Right kidney (tissue), 1 donor: ENCODE results near the gene FBL.
"Not testable (repeated sequence)": the region's sequence is repeated elsewhere in the genome, so short reads cannot be mapped to it uniquely, and the experiment has no call there.

Experiments used
- DNase-seq: peaks from one replicate; pipeline ENCODE4 v3.0.0-alpha.2; 2016

FBL gene

GRCh38 chr19:39825093-39825463, 21.1 kb downstream of the FBL start:
- no peak for DNase-seq

DNA sequence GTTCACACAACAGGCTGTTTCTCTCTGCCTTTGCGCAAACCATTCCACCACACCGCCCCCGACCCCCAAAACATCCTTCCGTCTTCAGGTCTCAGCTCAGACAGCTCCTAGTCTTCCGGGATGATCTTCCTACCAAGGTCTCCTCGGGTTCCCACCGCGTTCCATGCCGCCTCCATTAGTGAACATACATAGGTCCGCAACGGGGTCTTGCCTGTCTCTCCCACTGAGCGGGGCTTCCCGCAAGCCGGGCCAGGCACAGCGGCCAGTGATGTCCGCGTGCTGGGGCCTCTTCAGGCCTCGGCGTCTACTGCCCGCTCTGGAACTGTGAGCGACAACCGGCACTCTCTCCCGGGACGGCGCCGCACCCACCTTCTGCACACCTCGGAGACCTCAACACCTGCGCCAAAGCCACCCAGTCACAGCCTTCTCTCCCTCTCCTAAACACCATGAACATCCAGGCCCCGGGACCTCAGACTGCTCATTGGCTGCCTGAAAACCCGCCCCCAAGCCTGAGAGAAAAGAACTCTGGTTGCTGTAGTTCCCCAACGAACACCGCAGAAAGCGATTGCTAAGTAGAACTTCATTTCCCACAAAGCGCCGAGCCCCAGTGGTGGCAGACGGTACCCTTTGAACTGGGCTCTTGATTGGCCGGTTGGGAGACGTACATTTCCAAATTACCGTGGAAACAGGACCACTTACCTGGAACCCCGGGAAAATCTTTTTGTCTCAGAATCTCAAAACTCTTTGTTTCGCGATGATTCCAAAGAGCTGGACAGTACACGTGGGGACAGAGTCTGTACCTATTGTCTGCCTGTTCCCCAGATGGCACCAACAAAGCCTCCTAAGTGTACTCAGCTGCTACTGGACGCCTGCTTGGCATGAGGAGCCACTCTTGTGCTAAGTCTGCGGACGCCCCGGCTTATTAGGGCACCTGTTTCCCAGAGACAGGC, 21.8 kb downstream of the FBL start:
- peak; percentile 86 for DNase-seq

DNA sequence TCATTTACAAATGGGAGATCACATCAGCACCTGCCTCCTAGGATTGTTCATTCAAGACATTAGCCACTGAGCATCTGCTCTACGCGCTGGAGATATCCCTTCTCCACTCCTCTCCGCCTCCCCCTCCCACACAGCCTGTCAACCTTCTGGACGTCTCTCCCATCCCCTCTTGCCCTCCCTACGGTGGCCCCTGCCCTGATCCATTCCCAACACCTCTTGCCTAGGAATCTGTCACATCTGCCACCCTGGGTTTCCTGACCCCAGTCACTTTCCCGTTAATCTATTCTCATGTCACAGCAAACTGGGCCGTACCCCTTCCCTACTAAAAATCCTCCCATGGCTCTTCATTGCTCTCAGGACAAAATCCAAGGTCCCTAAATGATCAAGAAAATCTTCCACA, 22.5 kb downstream of the FBL start:
- peak; percentile 42 for DNase-seq

DNA sequence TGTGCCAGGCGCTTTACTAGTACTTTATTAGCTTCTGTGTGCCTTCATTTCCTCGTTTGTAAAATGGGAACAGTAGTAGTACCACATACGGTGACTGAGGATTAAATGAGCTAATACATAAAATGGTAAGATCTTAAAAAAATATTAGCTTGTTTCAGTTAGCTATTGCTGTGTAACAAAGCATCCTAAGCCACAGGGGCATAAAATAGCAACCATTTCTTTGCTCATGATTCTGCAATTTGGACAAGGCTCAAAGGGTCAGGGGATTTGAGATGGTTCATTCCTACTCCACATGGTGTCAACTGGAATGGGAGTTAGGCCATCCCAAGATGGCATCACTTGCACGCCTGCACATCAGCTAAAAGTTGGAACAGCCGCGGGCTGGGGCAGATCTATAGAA, 25.5 kb downstream of the FBL start:
- DNase-seq = no peak

DNA sequence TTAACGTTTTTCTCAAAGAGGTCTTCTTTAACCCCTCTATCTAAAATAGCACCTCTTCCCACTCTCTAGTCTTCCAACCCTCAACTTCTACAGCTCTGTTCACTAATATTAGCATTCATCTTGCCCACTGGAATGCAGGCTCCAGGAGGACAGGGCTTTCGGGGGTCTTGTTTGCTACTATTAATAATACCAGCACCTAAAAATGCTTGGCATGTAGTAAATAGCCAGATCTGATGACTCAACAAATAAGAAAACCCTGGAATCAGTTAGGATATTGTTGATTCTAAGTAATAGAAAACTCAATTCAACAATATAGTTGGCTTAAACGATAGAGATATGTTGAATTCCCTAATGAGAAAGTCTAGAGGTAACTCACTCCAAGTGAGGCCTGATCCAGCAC, 26.4 kb downstream of the FBL start:
- DNase-seq = no peak

DNA sequence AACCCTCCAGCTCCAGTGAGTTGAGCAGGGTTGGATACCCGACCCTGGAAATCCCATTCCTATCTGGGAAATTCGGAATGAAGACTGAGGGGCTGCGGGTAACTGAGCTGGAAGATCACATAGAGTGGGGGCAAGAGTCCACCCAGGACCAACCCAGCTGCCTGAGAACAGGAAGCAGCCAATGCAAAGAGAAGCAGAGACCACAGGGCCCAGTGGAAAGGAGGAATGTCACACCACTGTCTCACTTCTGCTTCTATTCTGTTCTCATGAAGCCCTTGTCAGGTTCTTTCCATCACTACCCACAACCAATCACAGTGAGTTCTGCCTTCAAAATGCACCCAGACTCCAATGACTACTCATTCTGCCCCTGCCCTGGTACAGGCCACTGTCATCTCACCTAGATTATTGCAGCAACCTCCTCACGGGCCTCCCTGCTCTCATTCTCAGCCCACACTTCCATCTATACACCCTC, 27.5 kb downstream of the FBL start:
- DNase-seq = no peak

- DNase-seq = no peak
These were observed 28.2 kb downstream of the FBL start for GRCh38 chr19:39817888-39818561.

DNA sequence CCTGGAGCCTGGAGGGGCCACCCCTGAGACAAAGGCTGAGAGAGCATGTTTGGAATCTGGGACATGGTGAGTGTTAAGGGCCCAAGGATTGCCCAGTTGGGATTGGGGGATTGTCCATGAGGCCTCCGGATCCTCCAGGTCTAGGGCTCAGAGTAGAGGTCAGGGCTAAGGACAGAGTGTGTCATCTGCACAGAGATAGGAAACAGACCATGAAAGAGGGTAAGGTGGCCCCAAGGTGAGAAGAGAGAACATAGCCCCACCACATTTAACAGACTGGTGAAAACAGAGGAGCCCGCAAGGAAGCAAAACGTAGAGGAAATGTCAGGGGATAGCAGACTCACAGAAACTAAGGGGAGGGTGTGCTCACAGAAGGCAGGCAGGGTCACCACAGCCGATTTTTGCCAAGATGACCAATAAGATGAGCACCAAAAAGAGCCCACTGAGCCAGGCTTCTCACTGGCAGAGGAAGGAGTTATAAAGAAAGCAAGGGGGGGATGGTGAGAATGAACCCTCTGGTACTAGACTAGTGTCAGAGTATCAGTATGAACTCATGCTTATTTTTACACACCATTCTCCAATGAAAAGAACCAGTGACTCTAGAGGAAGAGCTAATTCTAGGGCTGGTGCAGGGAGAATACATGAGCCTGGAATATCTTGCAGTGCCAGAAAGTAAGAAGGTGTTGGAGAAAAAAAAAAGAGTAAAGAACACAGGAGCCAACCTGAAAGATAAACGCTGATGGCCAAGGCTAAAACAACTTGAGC, 29.7 kb downstream of the FBL start:
- no peak for DNase-seq

GRCh38 chr19:39814595-39814994, 31.6 kb downstream of the FBL start:
- DNase-seq = no peak

GRCh38 chr19:39814111-39814510, 32.1 kb downstream of the FBL start:
- DNase-seq = not testable (repeated sequence)

- DNase-seq = no peak
These were observed 32.8 kb downstream of the FBL start for GRCh38 chr19:39813264-39813993.

GRCh38 chr19:39811064-39811463, 35.1 kb downstream of the FBL start:
- no peak for DNase-seq

DNA sequence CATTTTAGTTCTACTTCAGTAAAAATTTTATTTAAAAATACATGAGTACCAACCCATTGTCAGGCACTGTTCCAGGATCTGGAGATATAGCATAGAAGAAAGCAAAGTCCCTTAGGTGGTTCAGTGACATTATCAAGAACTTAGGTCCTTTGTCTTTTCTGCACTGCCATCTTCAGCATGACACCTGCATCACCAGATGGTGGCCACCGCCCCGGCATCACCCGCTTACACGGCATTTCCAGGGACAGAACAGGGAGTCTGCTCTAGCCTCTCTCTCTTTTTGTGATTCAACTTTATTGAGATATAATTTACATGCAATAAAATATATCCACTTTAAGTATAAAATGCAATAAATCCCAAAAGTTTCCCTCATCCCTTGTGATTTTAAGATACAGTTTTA, 35.8 kb downstream of the FBL start:
- no peak for DNase-seq

GRCh38 chr19:39809368-39809767, 36.8 kb downstream of the FBL start:
- DNase-seq = no peak

DNA sequence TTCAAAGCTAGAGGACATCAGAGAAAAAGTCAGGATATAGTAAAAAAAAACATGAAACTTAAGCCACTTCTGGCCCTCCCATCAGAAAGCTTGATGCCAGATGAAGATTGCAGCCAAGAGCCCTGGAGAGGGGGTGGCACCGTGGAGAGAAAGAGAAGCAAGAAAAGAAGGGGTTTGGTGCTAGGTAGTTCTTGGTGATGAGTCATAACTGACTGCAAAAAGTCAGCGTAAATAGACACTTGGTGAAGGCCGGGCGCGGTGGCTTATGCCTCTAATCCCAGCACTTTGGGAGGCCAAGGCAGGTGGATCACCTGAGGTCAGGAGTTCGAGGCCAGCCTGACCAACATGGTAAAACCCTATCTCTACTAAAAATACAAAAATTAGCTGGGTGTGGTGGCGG, 37.5 kb downstream of the FBL start:
- not testable (repeated sequence) for DNase-seq

GRCh38 chr19:39807846-39808364, 38.3 kb downstream of the FBL start:
- DNase-seq = no peak

GRCh38 chr19:39805104-39805503, 41.1 kb downstream of the FBL start:
- no peak for DNase-seq

DNA sequence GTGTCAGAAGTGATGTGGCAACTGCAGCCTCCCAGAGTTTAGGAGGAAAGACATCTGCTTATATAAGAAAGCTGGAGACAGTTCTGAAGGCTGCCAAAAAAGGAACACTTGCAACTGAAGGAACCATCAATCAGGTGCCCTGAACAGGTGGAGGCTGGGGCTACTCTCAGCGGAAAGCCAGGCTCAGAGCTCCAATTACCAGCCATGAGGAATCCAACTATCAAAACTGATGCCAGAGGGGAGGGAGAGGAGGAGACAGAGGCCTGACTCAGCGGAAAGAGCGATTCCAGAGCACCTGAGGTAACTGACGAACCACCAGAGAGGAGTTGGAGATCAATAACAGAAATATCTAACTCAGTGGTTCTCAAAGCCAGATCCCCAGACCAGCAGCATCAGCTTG, 43.2 kb downstream of the FBL start:
- DNase-seq = no peak

DNA sequence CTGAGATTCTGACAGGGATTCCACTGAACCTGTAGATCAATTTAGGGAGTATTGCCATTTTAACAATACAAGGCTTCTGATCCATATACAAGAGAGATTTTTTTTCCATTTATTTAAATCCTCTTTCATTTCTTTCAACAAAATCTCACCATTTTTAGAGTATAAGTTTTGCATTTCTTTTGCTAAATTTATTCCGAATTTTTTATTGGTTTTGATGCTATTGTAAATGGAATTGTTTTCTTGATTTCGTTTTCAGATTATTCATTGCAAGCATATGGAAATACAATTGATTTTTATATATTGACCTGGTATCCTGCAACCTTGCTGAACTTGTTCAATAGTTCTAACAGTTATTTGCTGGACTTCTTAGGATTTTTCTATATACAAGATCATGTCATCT, 49.1 kb downstream of the FBL start:
- DNase-seq = no peak

- DNase-seq = no peak
These were observed 50.1 kb downstream of the FBL start for GRCh38 chr19:39796000-39796498.

DNA sequence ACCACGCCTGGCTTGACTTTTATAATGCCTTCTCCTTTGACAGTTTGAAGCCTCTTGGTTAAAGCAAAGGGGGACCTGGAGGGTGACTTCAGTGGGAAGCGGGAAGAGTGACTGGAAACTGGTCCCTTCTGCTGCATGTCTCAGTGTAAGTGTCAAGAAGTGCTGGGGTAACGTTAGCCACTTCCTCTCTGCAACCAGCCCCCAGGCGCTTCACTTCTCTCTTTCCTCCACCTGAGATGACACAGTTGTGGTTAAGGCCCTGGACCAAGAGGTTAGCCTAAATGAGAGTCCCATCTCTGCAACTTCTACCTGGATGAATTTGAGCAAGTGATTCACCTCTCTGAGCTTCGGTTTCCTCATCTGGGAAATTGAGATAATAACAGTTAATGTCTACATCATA, 51.2 kb downstream of the FBL start:
- no peak for DNase-seq
